HS-27A (cell line): ENCODE results near the gene ZBTB32.
"Not testable (repeated sequence)": the region's sequence is repeated elsewhere in the genome, so short reads cannot be mapped to it uniquely, and the experiment has no call there.

Experiments
- DNase-seq: peaks from one replicate; pipeline ENCODE4 v3.0.0-alpha.2; 2012; ENCODE audit warnings: low read depth, missing footprints

ZBTB32 gene

DNA sequence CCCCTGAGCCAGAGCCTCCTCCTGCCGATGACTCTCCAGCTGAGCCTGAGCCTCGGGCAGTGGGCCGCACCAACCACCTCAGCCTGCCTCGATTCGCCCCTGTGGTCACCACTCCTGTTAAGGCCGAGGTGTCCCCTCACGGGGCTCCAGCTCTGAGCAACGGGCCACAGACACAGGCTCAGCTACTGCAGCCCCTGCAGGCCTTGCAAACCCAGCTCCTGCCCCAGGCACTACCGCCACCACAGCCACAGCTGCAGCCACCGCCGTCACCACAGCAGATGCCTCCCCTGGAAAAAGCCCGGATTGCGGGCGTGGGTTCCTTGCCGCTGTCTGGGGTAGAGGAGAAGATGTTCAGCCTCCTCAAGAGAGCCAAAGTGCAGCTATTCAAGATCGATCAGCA lies 17.0 kb downstream of the ZBTB32 start:
- DNase-seq = no peak

DNA sequence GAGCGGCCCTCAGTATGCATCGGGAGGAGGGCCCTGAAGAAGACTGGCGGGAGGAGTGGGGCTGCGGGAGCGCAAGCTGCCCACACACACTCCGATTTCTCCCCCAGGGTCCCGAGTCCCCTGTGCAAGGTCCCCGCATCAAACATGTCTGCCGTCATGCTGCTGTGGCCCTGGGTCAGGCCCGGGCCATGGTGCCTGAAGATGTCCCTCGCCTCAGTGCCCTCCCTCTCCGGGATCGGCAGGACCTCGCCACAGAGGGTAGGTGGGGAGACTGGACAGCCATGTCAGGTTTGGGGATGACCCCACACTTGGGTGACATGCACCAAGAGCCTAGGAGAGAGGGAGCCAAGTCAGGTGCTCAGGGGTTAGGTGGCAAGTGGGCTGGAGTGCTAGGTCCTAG lies 18.1 kb downstream of the ZBTB32 start:
- no peak for DNase-seq

DNA sequence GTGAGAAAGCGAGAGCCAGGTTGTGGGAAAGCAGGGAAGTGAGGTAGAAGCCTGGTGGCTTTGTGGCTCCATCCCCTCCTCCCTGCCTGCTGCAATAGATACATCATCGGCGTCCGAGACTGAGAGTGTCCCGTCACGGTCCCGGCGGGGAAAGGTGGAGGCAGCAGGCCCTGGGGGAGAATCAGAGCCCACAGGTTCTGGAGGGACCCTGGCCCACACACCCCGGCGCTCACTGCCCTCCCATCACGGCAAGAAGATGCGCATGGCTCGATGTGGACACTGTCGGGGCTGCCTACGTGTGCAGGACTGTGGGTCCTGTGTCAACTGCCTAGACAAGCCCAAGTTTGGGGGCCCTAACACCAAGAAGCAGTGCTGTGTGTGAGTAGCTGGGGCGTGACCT lies 18.5 kb downstream of the ZBTB32 start:
- no peak for DNase-seq

DNA sequence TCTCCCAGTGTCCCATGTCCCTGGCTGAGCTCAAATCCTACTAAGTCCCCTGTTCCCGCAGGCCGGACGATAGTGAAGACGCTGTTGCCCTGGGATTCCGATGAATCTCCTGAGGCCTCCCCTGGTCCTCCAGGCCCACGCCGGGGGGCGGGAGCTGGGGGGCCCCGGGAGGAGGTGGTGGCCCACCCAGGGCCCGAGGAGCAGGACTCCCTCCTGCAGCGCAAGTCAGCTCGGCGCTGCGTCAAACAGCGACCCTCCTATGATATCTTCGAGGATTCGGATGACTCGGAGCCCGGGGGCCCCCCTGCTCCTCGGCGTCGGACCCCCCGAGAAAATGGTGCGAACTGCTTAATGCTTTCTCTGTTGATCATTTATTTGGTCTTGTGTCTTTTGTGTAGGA lies 19.3 kb downstream of the ZBTB32 start:
- DNase-seq = no peak

DNA sequence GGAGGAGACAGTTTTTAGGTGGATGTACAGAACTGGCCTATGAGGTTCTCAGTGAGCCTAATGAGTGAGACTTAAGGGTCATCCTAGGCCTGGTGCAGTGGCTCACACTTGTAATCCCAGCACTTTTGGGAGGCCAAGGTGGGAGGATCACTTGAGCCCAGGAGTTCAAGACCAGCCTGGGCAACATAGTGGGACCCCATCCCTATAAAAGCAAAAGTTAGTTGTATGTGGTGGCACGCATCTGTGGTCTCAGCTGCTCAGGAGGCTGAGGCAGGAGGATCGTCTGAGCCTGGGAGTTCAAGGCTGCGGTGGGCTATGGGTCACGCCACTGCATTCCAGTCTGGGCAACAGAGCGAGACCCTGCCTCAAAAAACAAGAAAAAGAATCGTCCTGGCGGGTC lies 19.8 kb downstream of the ZBTB32 start:
- not testable (repeated sequence) for DNase-seq

DNA sequence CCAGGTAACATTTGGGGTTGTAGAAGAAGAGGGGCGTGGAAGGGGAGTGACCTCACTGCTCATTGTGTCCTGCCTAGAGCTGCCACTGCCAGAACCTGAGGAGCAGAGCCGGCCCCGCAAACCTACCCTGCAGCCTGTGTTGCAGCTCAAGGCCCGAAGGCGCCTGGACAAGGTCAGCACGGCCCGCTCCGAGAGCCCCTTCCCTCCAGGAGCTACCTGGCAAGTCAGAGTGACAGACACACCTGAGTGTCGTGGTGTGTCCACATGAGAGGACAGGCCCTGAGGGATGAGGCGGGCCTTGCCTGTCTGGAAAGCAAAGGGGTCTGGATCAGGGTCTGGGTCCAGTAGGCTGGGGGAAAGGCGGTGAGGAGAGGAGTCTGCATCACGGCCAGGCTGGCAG lies 20.2 kb downstream of the ZBTB32 start:
- DNase-seq = no peak

DNA sequence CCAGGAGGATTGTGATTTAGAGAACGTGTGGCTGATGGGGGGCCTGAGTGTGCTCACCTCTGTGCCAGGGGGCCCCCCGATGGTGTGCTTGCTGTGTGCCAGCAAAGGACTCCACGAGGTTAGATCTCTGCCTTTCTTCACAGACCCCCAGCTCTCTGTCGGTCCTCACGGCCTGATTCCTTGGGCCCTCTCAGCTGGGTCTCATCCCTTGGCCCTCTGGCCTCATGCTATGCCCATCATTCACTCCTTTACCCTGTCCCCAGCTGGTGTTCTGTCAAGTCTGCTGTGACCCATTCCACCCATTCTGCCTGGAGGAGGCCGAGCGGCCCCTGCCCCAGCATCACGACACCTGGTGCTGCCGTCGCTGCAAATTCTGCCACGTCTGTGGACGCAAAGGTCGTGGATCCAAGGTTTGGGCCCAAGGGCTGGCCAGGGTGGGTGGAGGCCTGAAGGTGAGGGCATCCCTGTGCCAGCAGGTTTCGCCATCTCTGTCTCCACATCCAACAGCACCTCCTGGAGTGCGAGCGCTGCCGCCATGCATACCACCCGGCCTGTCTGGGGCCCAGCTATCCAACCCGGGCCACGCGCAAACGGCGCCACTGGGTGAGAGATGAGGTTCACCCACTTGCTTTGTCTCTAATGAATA lies 21.0 kb downstream of the ZBTB32 start:
- DNase-seq = no peak

DNA sequence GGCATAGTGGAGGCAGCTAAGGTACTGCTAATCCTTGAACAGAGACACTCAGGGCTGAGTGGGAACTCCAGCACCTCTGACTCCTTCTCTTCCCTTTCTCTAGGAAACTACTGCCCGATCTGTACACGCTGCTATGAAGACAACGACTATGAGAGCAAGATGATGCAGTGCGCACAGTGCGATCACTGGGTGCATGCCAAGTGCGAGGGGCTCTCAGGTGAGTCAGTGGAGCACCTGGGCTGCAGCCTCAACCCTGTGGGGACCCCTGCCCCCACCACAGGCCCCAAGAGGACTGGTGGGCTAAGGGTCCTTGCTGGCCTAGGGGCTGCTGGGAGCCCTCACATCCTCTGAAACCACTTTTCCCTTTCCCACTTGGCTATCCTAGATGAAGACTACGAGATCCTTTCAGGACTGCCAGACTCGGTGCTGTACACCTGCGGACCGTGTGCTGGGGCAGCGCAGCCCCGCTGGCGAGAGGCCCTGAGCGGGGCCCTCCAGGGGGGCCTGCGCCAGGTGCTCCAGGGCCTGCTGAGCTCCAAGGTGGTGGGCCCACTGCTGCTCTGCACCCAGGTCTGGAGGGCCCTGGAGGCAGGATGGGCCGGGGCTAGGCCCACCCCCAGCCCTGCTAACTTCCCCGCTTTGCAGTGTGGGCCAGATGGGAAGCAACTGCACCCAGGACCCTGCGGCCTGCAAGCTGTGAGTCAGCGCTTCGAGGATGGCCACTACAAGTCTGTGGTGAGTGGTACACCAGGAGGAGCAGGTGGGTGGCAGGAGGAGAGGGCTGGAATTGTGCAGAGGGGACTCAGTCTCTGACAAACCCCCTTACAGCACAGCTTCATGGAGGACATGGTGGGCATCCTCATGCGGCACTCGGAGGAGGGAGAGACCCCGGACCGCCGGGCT lies 22.9 kb downstream of the ZBTB32 start:
- DNase-seq = no peak

DNA sequence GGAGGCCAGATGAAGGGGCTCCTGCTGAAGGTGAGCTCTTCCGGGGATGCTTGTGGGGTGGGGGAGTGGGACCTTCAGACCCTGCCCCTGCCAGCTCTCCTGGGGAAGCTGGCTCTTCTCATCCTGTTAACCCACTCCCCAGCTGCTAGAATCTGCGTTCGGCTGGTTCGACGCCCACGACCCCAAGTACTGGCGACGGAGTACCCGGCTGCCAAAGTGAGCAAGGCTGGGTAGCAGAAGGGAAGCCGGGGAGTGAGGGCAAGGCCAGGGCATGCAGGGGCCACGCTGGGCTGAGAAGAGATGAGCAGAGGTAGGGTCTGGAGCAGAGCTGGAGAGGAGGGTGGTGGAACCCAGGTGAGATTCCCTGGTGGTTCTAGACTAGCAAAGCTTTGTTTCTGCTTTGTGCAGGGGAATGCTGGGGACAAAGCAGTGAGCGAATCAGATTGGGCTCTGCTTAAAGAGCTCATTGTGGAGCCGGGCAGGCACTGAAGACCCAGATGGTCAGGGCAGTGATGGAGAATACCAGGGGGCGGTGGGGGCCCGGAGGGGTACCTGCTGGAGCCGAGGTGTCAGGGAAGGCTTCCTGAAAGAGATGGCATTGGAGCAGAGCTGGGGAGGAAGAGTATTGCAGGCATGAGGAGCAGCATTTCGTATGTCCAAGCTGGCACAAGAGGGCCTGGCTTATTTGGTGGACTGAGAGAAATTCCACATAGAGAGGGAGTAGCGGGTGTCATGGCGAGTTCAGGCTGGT lies 23.8 kb downstream of the ZBTB32 start:
- DNase-seq = no peak

DNA sequence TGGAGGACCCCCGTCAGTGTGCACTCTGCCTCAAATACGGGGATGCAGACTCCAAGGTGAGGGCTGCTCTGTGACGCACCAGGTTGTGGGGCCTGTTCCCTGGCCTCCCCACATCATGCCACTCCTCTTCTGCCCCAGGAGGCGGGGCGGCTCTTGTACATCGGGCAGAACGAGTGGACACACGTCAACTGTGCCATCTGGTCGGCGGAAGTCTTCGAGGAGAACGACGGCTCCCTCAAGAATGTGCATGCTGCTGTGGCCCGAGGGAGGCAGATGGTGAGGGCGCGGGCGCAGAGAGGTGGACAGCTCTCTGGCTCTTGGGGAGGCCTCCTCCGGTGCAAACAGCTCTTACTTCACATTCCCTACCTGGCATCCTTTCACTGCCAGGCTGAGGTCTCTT lies 24.7 kb downstream of the ZBTB32 start:
- DNase-seq = no peak

DNA sequence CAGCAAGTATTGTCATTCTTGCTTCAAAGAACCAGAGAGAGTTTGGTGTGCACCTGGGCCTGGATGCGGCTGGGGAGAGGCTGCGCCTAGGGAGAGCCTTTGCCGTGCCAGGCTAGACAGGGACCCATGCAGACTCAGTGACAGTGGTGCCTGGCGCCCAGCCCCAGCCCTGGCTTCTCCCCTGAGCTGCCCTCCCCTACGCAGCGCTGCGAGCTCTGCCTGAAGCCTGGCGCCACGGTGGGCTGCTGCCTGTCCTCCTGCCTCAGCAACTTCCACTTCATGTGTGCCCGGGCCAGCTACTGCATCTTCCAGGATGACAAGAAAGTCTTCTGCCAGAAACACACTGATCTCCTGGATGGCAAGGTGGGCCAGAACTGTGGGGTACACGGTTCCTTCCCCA lies 25.4 kb downstream of the ZBTB32 start:
- no peak for DNase-seq

DNA sequence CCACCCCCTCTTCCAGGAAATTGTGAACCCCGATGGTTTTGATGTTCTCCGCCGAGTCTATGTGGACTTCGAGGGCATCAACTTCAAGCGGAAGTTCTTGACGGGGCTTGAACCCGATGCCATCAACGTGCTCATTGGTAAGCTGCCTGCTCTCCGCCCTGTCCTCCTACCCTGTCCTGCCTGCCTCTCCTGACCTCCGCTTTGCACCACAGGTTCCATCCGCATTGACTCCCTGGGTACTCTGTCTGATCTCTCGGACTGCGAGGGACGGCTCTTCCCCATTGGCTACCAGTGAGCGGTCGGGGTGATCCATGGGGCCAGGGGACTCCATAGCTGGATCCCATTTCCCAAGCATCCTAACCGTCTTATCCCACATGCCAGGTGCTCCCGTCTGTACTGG lies 26.0 kb downstream of the ZBTB32 start:
- DNase-seq = no peak

DNA sequence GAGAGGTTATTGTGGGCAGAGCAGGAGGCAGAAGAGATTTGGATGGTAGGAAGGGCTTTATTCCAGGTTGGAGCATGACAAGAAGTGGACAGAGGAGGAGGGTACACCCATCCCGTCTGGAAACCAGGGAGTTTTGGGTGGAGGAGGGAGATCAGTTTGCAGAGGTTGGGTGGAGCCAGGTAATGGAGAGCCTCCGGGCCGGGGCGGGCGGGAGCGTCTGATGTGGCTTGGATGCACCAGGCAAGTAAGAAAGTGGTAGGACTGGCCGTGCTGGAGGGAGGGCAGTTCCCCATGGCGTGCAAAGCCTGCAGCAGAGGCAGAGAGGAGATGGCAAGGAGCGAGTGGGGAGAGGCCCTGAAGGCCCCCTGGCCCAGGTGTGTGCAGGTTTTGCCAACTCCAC lies 27.0 kb downstream of the ZBTB32 start:
- no peak for DNase-seq

DNA sequence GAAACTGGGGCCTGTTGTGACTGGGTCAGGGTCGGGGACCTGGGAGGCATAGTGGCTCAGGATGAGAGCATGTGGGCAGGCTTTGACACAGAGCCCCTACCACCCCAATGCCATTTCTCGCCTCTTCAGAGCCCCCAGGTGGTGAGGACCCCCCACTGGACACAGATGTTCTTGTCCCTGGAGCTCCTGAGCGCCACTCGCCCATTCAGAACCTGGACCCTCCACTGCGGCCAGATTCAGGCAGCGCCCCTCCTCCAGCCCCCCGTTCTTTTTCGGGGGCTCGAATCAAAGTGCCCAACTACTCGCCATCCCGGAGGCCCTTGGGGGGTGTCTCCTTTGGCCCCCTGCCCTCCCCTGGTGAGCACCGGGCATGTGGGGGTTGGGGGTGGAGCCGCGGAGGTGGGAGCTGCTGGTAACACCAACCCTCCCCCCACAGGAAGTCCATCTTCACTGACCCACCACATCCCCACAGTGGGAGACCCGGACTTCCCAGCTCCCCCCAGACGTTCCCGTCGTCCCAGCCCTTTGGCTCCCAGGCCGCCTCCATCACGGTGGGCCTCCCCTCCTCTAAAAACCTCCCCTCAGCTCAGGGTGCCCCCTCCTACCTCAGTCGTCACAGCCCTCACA lies 27.5 kb downstream of the ZBTB32 start:
- DNase-seq = no peak

DNA sequence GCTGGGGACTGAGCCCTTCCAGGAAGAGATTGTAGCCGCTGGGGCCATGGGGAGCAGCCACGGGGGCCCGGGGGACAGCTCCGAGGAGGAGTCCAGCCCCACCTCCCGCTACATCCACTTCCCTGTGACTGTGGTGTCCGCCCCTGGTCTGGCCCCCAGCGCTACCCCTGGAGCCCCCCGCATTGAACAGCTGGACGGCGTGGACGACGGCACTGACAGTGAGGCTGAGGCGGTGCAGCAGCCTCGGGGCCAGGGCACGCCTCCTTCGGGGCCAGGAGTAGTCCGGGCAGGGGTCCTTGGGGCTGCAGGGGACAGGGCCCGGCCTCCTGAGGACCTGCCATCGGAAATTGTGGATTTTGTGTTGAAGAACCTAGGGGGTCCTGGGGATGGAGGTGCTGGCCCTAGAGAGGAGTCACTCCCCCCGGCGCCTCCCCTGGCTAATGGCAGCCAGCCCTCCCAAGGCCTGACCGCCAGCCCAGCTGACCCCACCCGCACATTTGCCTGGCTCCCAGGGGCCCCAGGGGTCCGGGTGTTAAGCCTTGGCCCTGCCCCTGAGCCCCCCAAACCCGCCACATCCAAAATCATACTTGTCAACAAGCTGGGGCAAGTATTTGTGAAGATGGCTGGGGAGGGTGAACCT lies 28.3 kb downstream of the ZBTB32 start:
- no peak for DNase-seq

DNA sequence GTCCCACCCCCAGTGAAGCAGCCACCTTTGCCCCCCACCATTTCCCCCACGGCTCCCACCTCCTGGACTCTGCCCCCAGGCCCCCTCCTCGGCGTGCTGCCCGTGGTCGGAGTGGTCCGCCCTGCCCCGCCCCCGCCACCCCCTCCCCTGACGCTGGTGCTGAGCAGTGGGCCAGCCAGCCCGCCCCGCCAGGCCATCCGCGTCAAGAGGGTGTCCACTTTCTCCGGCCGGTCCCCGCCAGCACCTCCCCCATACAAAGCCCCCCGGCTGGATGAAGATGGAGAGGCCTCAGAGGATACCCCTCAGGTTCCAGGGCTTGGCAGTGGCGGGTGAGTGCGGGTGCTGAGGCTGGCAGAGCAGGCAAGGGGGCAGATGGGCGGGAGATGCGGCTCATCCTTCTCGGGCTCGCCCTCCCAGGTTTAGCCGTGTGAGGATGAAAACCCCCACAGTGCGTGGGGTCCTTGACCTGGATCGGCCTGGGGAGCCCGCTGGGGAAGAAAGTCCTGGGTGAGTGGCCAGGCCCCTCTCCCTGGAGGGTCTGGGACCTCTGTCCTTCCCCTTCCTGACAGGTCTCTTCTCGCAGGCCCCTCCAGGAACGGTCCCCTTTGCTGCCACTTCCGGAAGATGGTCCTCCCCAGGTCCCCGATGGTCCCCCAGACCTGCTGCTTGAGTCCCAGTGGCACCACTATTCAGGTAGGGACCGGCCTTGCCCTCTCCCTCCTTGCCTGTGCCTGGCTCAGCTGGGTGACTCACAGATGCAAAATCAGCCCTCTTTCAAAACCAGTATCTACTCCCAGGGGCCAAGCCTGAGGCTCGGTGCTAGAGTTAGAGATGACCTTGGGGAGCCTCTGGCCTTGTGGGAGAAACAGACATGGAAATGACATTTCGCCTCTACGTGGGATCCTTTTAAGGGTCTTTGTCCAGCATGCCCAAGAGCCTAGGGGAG lies 29.1 kb downstream of the ZBTB32 start:
- no peak for DNase-seq

DNA sequence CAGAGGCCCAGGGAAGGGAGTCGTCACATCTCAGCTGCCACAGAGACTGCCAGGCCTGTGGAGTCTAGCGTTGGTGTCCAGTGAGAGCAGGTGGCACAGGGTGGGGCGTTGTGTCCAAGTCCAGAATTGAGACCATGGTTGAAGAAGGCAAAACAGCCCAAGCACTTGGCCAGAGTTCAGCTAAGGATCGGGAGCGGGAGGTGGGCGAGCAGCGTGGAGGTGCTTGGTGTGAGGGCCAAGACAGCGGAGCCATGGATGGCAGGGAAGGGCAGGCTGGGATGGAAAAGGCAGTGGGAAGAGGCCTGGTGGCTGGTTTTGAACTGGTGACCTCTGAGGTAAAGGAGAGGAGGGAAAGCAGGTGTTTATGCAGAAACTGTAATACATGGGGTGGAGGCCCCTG lies 29.9 kb downstream of the ZBTB32 start:
- no peak for DNase-seq

DNA sequence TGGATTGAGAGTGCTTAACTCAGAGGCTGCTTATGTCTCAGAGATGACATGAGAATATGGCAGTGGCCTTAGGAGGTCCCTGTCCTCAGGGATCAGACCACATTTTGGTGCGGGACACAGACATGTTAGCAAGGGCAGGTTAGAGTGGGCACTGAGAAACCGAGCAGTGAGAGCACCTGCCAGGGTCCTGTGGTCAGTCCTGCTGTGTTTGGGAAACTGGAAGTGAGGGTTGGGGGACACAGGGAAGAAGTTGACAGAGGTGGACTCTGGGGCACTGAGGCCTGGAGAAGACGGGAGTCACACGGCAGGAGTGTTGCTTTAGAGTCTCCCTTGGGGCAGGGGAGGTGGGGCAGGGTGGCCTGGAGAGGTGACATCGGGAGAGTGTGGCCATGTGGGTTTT lies 30.5 kb downstream of the ZBTB32 start:
- no peak for DNase-seq

DNA sequence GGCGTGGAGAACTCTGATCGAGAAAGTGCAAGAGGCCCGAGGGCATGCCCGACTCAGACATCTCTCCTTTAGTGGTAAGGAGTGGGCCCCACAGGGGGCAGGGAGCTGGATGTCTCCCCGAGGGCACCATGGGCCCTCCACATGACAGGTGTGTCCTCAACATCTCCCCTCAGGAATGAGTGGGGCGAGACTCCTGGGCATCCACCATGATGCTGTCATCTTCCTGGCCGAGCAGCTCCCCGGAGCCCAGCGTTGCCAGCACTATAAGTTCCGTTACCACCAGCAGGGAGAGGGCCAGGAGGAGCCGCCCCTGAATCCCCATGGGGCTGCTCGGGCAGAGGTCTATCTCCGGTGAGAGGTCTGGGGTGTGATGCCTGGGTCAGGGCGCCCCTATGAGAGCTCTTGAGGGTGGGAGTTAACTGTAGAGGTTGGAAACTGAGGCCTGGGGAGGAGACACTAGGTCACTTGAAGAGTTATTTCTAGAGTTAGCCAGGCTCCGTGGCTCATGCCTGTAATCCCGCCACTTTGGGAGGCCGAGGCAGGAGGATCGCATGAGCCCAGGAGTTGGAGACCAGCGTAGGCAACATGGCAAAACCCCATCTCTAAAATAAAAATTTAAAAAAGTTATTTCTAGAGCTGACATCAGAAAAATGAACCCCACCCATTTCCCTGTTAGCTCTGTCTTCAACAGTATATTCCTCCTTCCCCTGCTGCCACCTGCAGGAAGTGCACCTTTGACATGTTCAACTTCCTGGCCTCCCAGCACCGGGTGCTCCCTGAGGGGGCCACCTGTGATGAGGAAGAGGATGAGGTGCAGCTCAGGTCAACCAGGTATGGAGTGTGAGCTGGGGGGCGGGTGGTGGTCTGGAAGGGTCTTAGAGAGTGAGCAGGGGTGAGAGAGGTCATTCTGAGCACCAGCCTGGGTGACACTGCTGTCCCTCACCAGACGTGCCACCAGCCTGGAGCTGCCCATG lies 32.8 kb downstream of the ZBTB32 start:
- no peak for DNase-seq
